ENCODE measurements around the gene PHACTR3.

The PHACTR3 gene

DNA sequence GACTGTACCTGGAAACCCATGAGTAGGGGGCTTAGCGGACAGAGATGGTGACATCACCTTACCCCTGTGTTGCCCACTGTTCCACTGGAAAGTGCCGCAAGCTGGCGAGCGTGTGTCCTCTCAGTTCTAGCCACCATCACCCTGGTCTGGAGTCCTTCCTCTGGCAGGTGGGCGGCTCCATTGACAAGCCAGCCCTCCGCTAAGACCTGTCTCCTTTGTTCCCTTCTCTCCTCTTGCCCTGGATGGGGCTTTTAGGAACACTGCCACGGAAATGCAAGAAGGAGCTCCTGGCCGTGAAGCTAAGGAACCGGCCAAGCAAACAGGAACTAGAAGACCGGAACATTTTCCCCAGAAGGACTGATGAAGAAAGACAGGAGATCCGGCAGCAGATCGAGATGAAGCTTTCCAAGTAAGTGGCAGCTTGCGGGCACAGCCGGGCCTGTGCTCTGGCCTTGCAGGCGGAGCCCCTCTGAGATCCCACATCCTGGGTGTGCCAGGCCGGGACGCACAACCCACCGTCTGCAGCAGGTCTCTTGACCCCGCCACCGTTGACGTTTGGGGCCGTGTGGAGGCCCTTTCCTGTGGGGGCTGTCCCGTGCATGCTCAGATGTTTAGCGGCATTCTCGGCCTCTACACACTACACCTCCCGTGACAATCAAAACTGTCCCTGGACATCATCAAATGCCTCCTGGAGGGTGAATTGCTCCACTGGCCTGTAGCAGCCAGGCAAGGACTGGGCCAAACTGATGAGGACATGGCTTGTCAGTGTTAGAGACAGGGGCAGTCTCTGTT lies 201.6 kb downstream of the PHACTR3 start:
- no peak for DNase-seq

DNA sequence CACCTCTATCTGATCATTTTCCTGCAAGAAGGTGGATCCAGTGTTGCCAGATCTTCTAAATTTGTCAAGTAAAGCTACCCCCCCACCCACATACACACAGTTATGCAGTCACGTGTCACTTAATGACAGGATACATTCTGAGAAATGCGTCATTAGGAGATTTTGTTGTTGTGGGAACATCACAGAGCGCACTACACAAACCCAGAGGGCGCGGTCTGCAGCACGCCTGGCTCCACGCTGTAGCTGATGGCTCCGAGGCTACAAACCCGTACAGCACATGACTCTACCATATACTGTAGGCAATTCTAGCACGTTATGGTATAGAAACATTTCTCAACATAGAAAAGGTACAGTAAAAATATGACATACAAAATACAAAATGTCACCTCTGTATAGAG lies 202.2 kb downstream of the PHACTR3 start:
- no peak for DNase-seq

DNA sequence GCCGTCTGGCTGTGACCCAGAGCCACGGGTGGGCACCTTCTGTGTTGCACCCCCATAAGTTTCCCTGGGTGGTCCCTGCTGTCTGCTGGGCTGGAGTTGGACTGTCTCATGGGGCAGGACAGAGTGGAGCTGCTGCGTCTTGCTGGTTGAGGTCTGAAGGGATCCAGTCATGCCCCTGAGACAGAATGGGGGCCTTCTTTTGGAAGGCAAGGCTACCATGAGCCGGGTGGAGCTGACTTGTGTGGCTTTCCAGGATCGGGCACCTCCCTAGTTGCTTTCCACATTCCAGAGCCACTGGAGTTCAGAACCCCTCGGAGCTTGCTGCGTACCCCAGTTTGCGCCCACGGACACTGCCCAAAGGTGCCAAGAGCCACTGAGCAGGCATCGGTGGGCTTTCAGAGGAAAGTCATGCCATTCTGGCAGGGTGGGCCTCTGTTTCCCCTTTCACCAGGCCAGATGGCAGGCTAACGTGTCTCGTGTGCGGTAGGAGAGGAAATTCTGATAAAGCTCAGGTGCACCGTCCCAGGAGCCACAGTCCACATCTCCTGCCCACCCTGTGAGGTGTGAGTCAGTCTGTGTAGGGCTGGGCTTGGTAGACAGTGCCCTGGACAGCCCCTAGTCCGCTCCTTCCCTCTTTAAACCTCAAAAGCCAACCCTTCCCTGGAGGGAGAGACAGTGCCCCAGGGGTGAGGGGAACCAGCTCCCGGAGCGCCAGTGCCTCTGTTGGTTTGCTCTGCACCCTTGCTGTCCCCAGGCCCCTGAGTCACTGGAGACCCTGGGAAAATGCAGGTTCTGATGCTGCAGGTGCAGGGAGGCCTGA lies 203.8 kb downstream of the PHACTR3 start:
- no peak for DNase-seq

DNA sequence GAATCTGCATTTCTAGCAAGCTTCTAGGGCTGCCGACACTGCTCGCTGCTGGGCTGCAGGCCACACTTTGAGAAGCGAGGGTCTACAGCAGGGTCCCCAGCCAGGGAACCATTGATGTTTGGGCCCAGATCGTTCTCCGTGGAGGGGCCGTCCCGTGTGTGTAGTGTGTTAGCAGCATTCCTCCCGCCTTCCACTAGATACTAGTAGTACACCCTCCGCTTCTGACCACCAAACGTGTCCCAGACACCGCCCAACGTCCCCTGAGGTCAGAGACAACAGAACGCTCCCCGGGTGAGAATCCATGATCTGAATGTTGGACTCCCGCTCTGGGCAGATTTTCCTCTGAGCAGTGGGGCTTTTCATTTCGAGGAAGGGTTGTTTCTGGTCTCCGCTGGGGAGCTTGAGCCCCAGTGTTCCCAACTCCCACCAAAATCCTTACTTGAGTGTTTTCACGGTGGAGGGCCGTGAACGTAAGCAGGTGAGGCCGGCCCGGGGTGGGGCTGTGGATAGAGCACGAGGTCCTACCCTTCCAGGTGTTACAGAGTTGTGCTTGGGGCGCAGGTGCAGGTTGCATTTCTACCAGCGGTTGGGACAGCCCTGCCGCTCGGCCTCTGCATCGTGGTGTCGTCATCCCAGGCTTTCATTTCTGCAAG lies 204.5 kb downstream of the PHACTR3 start:
- DNase-seq, result no peak

DNA sequence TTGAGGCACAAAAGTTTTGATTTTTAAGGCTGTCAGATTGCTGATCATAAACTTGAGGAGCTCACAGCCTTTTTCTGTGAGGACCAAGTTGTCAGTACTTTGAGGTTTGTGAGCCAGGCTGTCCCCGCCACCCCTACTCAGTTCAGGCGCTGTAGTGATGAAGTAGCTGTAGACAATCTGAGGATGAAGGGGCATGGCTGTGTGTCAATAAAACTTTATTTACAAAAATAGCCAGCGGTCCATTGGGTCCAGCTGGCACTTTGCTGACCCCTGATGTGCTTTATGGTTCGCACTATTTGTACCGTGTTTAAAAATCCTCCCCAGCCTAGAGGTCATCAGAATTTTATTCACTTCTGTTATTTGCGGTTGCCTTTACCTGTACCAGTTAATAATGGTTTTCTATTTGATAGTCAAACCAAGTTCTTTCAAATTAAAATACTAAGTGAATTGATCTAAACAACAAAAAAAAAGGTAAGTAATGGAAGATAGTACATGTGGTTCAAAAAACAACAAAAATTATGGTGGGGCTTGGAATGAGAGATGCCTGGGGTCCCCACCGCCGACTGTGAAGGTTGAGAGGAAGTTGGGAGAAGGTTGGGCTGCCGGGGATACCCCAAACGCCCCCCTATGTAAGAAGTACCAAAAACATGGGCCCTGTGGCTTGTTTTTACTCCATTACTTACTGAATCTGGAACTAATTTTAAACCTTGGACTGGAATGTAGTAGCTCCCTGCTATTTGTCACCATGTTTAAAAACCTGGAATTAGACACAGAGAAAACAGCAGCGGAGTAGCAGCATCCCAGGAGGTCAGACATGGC lies 205.5 kb downstream of the PHACTR3 start:
- no peak for DNase-seq

DNA sequence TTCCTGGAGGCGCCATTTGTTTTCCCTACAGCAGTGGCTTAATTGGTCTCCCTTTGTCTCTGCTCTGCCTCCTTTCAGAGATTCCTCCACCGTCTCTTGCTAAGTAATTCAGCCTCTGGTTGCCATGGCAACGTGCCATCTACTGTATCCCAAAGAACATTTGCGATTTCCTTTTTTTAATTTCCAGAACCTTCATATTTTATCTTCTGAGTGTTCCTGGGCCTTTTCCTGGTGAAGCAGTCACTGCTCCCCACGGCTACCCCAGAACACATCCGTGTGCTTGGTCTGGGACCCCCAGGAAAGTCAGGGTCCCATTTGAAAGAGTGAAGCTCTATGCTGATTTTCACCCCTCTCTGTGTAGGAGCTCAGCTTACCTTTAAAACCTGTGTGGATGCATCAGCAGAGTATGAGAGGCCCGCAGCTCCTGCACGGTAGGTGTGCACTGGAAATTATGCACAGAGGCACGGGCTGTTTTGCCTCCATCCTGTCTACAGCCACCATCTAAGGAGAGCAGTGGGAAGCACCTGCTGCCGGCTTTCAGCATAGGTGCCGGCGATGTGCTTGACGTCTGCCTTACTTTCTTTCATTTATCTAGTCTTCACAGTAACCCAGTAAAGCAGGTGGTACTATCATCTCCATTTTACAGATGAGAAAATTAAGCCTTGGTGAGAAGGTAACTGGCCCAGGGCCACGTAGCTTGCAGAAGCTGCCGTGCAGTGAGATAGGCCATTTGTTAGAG lies 206.3 kb downstream of the PHACTR3 start:
- DNase-seq, result no peak

DNA sequence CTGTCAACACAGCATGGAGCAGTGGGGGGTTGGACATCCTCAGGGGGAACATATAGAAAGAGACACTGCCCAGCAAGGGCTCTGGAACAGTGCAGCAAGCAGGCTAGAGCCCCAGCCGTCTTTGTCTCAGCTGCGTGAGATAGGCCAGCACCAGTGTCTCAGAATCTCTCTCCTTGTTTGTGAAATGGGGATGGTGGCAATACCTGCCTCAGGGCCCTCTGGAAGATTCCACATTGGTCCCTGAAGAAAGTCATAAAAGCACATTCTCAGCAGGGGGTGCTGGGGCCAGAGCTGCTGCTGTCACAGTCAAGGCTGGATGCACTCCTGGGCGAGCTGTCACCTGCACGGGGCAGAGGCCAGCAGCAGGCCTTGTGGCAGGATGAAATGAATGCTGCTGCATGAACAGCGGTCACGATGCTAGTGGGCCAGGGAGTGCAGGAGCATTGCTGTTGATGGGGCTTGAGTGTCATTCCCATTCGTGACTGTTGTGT lies 207.4 kb downstream of the PHACTR3 start:
- DNase-seq, result no peak

DNA sequence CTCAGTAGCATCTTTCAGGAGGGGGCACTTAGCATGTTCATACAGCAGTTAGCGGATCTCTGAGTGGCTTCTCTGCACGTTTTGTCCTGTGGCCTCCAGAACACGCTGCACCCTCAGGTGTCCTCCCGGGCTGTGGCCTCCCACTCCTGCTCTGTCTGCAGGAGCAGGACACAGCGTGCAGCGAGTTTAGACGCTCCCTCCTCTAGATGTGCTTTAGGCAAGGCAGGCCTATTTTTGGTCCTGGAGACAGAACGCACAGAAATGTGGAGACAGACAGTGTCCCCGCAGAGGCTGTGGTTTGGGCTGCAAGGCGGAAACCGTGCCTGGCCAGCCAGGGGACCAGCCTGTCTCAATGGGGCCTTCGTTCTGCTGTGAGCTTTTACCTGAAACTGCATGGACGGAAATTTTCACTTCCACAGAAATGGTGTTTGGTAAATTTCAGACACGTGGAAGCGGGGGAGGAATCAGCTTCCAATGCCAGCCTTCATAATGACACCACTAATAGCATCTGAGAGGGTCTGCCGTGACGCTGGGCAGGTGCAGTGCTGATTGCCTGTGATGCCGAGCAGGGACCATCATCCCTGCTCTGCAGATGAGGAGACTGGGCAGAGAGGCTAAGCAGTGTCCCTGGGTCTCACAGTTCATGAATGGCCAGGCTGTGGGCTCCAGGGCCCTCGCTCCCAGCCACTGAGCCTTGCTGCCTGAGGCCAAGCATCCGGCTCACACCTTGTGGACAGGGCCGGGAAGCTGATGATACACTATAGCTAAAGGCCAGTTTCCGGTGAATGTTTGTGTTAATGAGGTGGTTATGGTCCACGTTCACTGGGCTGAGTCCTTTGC lies 208.2 kb downstream of the PHACTR3 start:
- DNase-seq, result no peak

DNA sequence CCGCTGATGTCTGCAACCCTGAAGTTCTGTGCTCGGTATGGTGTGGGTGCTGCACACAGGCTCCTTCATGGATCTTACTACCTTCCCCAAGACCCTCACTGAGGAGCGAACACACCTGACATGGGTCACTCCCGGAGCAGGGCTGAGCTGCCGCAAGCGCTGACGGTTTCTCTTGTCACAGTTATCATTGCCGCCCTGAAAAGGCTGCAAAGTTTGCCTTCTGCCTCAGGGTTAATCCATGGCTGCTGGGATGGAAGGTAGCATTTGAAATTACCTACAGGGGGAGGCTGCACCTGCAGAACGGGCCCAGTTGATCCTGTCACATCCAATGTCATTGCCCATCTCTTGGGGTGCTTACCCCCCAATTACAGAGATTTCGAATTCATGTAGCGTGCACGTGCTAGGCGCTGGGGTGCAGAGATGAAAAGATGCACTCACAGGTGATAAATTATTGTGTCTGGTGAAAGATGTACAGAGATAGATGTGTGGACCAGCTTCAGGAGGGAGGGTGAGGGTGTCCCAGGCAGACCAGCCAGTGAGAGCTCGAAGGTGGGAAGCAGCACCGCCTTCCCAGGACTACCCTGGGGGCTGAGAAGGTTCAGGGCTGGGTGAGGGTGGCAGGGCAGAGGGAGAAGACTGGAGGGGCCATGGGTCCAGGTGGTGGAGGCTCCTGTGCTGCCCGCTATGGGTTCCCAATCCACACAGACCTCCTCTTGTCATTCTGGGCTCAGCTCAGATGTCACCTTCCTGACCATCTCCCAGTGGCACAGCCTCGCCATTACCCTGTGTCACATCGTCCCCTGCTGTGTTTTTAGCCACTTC lies 209.0 kb downstream of the PHACTR3 start:
- DNase-seq, result no peak

DNA sequence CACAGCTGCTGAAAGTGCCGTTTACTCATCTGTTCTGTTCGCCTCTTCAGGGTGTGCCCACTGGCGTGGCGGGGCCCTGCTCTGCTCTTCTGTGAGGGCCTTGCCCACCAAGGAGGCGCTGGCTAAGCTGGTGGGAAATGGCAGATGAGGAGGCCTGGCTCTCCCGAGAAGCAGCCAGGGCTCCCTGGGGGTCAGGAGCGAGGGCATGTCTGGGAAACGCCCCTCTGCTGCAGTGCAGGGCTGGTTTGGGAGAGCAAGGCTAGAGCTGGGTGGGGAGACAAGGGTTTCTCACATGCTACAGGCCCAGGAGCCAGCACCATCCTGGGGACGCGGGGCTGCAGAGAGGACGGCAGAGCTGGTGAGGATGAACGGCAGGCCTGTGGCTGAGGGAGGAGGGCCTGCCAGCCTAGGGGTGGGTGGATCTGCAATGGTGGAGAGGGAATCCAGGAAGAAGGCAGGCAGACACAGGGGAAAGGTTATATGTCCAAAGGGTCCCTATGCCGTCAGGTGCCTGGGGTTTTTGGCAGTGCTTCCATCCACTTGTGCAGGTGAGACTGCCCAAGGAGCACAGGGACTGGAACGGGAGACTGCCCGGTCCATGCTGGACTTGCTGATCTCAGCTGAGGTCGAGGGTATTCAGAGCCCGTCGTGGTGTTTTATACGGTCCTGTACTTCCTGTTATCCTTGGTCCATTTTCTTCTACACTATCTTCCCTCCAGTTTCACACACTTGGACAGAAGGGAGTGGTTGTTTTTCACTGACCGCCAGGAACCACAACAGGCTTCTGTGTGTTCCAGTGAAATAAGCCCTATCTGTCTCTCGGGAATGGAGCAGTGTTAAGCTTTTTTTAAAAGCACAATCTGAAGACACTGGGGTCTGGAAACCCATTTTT lies 209.9 kb downstream of the PHACTR3 start:
- no peak for DNase-seq

DNA sequence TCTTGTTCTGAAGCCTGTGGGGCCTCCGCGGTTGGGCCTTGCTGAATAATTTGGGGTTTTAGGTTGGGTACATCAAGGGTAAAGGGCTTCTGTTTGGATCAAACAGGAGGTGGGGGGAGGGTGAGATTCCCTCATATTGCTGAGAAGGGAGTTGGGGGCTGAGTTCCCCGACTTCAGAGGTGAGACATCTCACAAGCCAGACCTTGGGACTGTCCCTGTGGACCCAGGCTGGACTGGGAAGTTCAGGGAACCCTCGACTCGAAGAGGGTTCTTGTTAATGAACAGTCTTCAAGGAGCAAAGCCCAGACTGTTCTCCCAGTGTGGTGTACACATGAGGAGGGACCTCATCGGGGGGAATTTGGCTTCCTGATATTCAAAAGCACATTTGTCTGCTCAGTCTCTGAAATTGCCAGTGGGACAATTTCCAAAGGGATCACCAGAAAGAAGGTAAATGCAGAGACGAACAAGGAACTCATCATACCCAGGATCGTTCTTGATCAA lies 210.6 kb downstream of the PHACTR3 start:
- DNase-seq, result no peak

DNA sequence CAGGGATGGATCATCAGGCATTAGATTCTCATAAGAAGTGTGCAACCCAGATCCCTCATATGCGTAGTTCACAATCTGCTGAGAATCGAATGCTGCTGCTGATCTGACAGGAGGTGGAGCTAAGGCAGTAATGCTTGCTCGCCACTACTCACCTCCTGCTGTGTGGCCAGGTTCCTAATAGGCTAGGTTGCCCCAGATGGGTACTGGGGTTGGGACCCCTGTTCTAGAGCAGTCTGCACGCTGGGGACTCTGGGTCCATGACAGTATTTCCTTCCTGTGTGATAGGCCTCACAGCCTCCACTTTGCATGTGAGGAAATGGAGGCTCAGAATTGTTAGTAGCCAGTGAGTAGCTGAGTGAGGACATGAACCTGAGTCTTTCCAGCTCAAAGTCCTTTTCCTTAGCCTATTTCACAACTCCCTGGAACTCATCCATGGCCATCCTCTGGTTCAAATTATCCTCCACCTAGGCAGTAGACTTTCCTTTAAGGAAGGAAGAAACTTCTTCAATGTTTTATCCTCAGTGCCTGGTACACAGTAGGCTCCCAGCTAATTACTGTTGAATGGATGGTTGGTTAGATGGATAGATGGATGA lies 211.9 kb downstream of the PHACTR3 start:
- DNase-seq, result no peak

DNA sequence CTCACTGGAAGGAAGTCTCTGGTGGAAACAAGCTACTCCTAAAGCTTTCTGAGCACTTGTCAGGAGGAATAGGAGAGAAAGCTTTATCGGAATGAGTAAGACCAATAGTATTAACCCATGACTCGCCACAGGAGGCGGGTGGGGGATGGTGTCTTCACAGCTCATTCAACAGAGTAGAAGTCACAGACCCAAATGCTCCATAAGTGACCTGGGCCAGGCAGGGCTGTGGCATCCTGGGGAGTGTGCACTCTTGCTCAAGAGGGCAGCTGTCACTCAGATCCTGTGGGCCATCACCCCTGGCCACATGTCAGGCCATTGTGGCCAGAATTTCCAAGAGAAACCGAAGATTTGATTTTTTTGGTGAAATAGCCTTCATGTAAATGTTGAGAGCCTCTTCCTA lies 213.1 kb downstream of the PHACTR3 start:
- no peak for DNase-seq

DNA sequence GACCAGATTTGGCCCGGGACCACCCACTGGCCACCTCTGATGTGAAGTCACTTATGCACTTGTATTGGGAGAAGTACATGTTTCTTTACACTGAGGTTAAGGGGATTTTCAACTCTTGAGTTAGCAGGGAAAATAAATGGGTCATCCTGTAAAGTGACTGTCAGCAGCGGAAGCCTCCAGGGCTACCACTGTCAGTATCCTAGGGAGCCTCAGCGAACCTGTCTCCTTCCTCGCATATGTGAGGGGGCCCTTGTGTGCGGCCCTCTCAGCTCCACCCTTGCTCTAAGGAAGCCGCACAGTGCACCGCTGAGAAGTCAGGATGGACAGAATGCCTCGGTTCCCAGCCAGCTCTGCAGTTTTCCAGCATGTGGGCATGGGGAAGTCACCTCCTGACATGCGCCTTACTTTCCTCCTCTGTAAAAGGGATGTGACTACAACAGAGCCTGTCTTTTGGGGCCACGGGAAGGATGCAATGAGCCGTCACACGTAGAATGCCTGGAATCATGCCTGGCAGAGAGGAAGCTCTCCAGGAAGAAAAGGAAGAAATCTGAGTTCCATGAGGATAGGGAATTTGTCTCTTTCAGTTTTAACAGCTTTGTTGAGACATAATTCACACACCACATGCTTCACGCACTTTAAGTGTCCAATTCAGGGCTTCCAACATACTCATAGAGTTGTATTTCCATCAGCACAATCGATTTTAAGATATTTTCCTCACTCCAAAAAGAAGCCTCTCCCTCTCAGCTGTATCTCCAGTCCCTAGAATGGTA lies 213.7 kb downstream of the PHACTR3 start:
- no peak for DNase-seq

DNA sequence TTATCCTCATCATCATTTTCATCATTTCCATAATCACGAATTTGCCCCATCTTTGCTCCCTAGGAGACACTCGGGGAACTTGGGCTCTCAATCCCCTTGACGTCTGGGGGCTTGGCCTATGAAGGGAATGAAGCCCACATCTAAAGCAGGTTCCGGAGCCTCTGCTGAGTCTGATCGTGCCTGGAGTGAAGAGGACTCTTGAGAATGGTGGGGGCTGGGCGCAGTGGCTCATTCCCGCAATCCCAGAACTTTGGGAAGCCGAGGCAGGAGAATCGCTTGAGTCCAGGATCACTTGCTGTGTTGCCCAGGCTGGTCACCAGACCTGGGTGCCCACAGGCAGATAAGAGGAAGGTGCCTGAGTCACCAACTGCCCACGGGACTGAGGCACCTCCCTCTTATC lies 214.6 kb downstream of the PHACTR3 start:
- no peak for DNase-seq

DNA sequence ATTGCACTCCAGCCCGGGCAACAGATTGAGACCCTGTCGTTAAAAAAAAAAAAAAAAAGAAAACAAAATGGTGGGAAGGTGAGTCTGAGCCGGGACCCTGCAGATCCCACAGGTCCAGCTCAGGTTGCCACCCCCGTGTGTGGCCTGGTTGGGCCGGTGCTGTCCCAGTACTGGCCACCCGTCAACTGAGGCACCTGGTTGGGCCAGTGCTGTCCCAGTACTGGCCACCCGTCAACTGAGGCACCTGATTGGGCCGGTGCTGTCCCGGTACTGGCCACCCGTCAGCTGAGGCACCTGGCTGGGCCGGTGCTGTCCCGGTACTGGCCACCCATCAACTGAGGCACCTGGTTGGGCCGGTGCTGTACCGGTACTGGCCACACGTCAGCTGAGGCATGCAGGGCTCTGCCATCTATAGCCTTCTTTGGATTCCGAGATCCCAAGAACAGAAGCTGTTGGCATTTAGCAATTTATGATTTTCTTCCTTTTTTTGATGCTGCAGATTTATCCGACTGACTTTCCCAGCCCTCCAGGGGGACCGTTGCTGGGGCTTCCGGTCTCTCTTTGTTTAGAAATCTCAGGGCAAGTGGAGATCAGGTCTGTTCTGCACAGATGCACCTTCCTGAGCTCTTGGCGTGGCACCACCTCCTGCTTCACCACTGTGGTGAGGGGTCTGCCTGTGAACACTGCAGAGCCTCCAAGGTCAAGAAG lies 215.3 kb downstream of the PHACTR3 start:
- DNase-seq, result no peak
